ENCODE results near the gene MX2. TPM values are rescaled to one million over a fixed set of nuclear protein-coding genes. Genes with fewer than 3 reads are reported as not detected.
A peak's percentile ranks its signal among the peaks of the same experiment; 100 is the strongest.
"Not testable (repeated sequence)": the region's sequence is repeated elsewhere in the genome, so short reads cannot be mapped to it uniquely, and the experiment has no call there.

The MX2 gene
- polyA plus RNA-seq, 4 donors: 0.98 to 2.6 (median 1.7) TPM

GRCh38 chr21:41410767-41411448 is 49.1 kb downstream of the MX2 start:
- no peak for DNase-seq (ENCODE audit: low read depth in 4 of 4, low spot score in 3 of 4)

DNA sequence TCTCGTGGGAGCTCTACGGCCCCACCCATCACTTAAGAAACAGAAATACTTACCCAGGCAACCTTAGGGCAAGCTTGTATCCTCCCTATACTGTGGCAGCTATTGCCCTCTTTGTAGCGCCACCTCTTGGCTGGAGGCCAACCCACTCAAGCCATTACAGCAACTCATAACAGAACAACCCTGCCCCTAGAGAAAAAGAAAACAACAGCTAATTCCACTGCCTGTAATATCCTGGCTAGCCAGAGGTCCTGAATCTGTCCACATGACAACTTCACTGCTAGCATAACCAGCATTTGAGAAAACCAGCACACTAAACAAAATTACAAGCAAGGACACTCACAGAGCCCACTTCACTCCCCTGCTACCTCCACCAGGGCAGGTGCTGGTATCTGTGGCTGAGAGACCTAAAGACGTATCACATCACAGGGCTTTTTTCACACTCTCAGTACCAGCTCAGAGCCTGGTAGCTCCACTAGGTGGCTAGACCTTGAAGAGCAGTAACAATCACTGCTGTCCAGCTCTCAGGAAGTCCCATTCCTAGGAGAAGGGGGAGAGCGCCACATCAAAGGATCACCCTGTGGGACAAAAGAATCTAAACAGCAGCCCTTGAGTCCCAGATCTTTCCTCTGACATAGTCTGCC is 49.7 kb downstream of the MX2 start:
- no peak for DNase-seq (ENCODE audit: low read depth in 4 of 4, low spot score in 3 of 4)

DNA sequence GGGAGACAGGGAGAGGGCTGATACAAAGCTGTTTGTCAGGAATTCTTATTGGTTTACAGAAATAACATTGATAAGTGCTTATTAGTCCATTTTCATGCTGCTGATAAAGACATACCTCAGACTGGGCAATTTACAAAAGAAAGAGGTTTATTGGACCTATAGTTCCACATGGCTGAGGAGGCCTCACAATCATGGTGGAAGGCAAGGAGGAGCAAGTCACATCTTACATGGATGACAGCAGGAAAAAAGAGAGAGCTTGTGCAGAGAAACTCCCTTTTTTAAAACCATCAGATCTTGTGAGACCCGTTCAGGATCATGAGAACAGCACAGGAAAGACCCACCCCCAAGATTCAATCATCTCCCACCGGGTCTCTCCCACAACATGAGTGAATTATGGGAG is 55.7 kb downstream of the MX2 start:
- DNase-seq (ENCODE audit: low read depth in 4 of 4, low spot score in 3 of 4): not testable (repeated sequence)

DNA sequence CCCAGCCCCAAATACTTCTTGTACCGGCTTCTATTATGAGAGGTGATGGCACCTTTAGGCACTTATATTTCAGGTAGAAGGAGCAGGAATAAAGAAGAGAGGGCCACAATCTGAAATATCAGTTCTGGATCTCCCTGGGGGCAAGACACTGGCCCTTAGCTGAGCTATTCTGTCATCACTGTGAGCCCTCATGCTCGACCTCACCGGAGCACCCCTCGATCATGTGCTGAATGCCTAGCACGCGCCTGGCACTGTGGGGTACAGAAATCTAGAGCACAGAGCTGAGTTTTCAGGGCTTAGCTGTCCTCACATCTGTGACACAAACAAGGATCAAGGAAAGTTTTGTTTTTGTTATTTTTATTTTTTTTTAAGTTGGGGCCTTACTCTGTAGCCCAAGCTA is 56.6 kb downstream of the MX2 start:
- no peak for DNase-seq (ENCODE audit: low read depth in 4 of 4, low spot score in 3 of 4)

DNA sequence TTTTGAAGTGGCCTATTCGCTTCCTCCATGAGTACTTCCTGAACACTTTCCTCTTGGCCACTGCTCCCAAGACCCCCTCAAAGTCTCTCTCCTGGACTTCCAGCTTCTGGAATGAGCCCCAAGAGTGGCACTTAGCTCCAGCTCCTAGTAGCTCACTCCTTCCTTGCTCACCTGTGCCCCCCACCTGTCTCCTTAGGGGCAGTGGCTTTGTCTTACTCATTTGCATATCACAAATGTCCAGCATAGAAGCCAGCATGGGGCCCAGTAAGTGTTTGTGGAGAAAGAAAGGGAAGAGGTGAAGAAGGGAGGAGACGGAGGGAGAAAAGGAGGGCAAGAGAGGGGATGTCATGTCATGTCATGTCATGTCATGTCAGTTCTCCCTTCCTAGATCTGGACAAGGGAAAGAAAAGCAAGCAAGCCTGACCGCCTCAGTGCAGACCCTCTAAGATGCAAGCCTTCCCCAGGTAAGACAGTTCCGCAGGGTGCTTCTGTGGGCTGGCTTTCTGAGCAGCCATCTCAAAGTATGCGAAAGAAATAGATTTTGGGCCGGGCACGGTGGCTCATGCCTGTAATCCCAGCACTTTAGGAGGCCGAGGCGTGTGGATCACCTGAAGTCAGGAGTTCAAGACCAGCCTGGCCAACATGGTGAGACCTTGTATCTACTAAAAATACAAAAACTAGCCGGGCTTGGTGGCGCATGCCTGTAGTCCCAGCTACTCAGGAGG is 57.3 kb downstream of the MX2 start:
- no peak for DNase-seq (ENCODE audit: low read depth in 4 of 4, low spot score in 3 of 4)

GRCh38 chr21:41419921-41420862 is 58.4 kb downstream of the MX2 start:
- DNase-seq (ENCODE audit: low read depth in 4 of 4, low spot score in 3 of 4): peak; percentile 74 to 86 (median 81)

DNA sequence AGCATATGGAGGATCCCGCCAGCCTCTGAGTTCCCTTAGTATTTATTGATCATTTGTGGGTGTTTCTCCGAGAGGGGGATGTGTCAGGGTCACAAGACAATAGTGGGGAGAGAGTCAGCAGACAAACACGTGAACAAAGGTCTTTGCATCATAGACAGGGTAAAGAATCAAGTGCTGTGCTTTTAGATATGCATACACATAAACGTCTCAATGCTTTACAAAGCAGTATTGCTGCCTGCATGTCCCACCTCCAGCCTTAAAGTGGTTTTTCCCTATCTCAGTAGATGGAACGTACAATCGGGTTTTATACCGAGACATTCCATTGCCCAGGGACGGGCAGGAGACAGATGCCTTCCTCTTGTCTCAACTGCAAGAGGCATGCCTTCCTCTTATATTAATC is 59.2 kb downstream of the MX2 start:
- not testable (repeated sequence) for DNase-seq (ENCODE audit: low read depth in 4 of 4, low spot score in 3 of 4)

- DNase-seq (ENCODE audit: low read depth in 4 of 4, low spot score in 3 of 4): no peak
These were observed 60.9 kb downstream of the MX2 start for GRCh38 chr21:41422546-41423304.

GRCh38 chr21:41423305-41423636 is 61.4 kb downstream of the MX2 start:
- not testable (repeated sequence) for DNase-seq (ENCODE audit: low read depth in 4 of 4, low spot score in 3 of 4)

DNA sequence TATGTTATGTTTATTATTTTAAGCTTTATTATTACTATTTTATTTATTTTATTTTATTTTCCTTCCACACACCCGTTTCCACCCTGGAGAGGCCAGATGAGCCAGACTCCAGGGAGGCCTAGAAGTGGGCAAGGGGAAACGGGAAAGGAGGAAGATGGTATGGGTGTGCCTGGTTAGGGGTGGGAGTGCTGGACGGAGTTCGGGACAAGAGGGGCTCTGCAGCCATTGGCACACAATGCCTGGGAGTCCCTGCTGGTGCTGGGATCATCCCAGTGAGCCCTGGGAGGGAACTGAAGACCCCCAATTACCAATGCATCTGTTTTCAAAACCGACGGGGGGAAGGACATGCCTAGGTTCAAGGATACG is 63.7 kb downstream of the MX2 start:
- no peak for DNase-seq (ENCODE audit: low read depth in 4 of 4, low spot score in 3 of 4)

DNA sequence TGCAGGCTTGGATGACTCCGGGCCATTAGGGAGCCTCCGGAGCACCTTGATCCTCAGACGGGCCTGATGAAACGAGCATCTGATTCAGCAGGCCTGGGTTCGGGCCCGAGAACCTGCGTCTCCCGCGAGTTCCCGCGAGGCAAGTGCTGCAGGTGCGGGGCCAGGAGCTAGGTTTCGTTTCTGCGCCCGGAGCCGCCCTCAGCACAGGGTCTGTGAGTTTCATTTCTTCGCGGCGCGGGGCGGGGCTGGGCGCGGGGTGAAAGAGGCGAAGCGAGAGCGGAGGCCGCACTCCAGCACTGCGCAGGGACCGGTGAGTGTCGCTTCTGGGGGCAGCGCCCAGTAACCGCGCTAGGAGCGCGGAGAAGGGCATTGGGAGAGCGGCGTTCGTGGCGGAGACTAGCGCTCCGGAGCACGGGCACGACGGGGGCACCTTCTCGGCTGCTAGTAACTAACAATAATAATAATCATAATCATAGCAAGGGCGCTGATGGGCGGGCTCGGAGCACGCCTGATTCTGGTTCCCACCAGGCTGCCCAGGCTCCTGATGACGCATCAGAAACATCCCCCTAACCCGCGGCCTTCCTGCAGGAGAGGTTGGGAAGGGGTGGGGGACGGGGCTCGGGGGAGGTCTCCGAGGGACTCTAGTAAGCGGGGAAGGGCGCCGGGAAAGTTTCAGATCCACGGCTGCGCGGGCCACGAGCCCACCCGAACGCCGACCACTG is 64.3 kb downstream of the MX2 start, which contains the start of gene MX1:
MX1 (plus strand) TSS at position 286 of the 722 bp plus-strand sequence. CDS start 5,832 bp downstream, outside the sequence.
- DNase-seq (ENCODE audit: low read depth in 4 of 4, low spot score in 3 of 4): no peak

DNA sequence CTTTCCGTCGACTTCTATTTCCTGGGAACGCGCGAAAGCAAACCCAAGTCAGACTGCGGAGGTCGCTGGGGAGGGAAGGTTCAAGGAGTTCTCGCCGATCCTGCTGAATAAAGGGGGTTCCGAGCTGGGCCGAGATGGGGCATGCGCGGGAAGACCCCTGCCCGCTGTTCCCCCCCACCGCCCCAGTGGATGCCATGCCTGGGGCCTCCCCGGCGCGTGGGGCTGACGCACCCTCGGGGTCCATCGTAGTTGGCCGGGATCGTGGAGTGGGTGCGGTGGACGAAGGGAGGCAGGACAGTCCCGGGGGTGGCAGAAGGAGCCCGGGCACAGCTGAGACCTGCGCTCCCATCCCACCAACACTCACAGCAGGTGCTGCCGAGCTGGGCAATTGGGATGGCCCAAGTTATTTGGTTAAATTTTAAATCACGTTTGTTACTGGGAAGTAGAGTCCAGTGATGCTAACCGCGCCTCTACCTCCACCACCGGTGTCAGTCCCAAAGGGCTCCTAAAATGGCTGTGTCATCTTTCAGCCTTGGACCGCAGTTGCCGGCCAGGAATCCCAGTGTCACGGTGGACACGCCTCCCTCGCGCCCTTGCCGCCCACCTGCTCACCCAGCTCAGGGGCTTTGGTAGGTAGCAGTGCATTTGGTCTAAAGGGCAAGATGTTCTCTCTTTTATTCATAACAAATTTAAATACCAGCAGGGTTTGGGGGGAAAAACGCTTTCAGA is 65.0 kb downstream of the MX2 start:
- no peak for DNase-seq (ENCODE audit: low read depth in 4 of 4, low spot score in 3 of 4)

- no peak for DNase-seq (ENCODE audit: low read depth in 4 of 4, low spot score in 3 of 4)
These were observed 65.7 kb downstream of the MX2 start for GRCh38 chr21:41427556-41427955.

DNA sequence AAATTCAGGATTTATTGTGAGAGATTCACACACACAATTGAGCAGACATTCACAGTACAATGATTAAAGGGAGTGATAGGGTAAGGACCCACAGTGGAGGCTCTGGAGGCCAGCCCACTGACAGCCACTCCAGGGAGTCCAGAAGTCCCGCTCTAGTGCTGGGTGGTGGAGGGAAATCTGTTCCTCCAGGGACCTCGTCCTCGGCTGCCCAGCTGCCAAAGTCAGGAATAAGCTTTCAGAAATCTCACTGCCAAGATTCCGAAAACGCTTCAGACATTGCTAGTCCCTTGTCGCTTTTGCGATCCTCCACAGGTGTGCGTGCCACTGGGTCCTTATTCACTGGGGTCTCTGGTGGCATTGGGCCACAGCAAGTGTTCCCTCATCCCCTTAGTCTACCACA is 66.5 kb downstream of the MX2 start:
- DNase-seq (ENCODE audit: low read depth in 4 of 4, low spot score in 3 of 4): no peak

DNA sequence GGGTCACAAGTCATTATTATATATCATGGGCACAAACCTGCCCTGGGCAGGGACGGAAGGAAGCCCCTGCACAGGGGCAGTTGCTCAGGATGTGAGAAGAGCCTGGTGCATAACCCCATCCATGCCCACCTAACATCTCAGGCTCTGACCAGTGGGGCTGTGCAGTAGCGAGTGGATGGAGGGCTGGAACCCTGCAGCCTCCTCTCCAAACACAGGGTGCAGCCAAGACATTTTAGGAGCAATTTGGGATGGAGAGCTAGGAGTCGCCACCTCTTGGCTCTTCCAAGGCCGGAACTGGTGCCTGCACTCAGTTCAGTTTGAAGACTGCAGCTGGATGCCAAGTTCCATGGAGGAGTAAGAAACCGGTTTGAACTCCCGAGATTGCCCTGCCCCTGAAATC is 67.0 kb downstream of the MX2 start:
- no peak for DNase-seq (ENCODE audit: low read depth in 4 of 4, low spot score in 3 of 4)

DNA sequence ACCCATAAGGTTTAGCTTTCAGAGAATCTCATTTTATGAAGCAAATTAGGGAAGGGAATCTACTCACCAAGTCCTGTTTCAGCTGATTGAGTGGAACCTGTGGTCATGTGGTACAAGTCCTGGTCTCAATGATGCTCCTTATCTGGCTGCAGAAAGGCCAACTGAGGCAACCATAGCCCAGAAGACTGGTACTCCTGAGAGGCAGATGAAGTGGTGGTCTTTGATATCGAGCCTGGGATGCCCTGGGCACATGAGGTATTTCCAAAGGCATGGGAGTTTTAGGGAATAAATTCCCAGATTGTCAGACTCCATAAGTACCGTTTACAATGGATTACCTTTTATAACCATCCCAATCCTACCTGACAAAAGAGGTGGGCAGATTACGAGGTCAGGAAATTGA is 67.5 kb downstream of the MX2 start:
- no peak for DNase-seq (ENCODE audit: low read depth in 4 of 4, low spot score in 3 of 4)

DNA sequence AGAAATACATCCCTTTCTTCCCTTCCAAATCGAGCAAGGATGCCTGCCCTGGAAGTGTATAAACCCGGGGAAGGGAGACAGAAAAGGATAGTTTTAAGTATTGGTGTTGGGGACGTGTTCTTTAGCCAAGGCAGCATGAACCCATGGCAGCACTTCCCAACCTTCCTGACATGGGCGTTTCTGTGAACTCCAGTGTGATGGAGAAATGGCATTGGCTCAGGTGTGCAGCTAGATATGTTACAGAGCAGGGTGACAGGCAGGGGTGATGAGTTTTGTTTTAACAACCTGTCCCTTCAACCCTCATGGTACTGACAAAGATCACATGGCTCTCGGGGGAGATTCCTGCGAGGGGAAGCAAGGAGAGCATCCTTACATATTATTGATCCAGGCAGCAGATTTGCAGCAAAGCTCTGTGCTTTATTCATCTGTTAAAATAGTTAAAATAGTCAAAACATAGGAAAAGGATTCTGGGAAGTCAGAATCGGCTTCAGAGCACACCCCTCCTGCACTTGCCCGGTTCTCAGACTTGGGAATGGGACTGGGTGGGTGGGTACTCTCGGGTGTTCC is 68.2 kb downstream of the MX2 start:
- DNase-seq (ENCODE audit: low read depth in 4 of 4, low spot score in 3 of 4): no peak

- no peak for DNase-seq (ENCODE audit: low read depth in 4 of 4, low spot score in 3 of 4)
These were observed 70.1 kb downstream of the MX2 start for GRCh38 chr21:41431788-41432548.

Data from left renal pelvis (tissue), 4 donors.